HL-60 (cell line): ENCODE measurements around the gene MYO7A.

Experiments
- DNase-seq, 2 experiments: peaks; one replicate each; pipeline ENCODE4 v3.0.0-alpha.2; 2010 to 2020; ENCODE audit warnings: low read depth in 1 of 2, low spot score in 1 of 2
- H3K27ac ChIP-seq: fragments of 250-450 bp; sonication (Bioruptor Pico); replicated peaks from 2 replicates; pipeline ENCODE4 v1.5.1; 2020; ENCODE audit warnings: mild to moderate bottlenecking, moderate library complexity
- H3K27me3 ChIP-seq: fragments of 250-450 bp; sonication (Bioruptor Pico); 2 replicates; pipeline ENCODE4 v1.5.1; 2021; ENCODE audit warnings: mild to moderate bottlenecking, moderate library complexity; ENCODE audit not compliant: insufficient read depth, poor library complexity, severe bottlenecking
- H3K4me3 ChIP-seq: replicated peaks from 2 replicates; pipeline ENCODE4 v1.5.1; 2011; ENCODE audit warnings: mild to moderate bottlenecking, control low read depth, low read length; ENCODE audit not compliant: insufficient read depth
- GABPA ChIP-seq: IDR thresholded peaks from 2 replicates; pipeline ENCODE4 v1.6.1; 2012; ENCODE audit warnings: low read depth
- POLR2AphosphoS5 ChIP-seq: IDR thresholded peaks from 2 replicates; pipeline ENCODE4 v1.6.1; 2012; ENCODE audit warnings: low read depth
- SPI1 ChIP-seq: IDR thresholded peaks from 2 replicates; pipeline ENCODE4 v1.6.1; 2012; ENCODE audit warnings: low read depth, mild to moderate bottlenecking, borderline replicate concordance
- TF ChIP-seq, protein P1 (sequence below): IDR thresholded peaks from one replicate; pipeline ENCODE4 v1.5.1; 2011; ENCODE audit warnings: low read length, control low read depth, inconsistent platforms; ENCODE audit not compliant: insufficient read depth
- TF ChIP-seq, protein P2 (sequence below): IDR thresholded peaks from 2 replicates; pipeline ENCODE4 v1.6.1; 2012; ENCODE audit warnings: low read depth; ENCODE audit not compliant: insufficient replicate concordance

The MYO7A gene

DNA sequence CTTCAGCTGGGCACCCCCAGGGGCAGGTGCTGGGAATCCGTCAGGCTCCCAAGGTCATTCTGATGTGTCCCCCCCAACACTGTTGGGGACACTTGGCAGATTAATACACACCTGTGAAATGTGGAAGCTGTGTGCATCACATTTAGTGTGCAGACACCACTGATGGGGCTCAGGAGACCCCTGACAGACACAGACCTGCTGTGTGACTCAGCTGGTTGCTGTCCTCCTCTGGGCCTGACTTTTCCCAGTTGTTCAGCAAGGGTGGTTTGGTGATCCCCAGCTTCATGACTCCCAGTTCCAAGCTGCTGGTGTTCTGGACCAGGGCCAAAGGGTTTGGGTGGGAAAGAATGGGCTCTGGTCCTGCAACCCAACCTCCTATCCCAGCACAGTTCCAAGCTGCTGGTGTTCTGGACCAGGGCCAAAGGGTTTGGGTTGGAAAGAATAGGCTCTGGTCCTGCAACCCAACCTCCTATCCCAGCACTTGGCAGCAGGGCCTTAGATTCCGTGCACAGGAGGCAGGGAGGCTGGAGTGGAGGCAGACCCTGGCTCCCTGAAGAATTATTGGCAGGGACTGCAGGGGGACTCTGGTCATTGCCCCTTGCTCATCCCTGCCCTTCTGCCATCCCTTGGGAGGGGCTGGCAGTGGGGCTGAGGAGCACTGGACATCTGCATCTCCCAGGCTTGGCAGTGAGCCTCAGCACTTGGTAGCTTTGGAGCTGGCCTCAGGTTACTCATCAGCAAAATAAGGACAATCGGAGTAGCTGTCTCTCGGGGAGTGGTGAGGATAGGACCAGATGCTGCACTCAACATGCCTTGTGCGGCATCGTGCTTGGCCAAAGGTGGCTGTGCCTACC, 33.8 kb upstream of the MYO7A start:
- DNase-seq = no peak
- TF ChIP-seq GABPA (no peak), POLR2AphosphoS5 (no peak), SPI1 (no peak)
- TF ChIP-seq, protein P1, sequence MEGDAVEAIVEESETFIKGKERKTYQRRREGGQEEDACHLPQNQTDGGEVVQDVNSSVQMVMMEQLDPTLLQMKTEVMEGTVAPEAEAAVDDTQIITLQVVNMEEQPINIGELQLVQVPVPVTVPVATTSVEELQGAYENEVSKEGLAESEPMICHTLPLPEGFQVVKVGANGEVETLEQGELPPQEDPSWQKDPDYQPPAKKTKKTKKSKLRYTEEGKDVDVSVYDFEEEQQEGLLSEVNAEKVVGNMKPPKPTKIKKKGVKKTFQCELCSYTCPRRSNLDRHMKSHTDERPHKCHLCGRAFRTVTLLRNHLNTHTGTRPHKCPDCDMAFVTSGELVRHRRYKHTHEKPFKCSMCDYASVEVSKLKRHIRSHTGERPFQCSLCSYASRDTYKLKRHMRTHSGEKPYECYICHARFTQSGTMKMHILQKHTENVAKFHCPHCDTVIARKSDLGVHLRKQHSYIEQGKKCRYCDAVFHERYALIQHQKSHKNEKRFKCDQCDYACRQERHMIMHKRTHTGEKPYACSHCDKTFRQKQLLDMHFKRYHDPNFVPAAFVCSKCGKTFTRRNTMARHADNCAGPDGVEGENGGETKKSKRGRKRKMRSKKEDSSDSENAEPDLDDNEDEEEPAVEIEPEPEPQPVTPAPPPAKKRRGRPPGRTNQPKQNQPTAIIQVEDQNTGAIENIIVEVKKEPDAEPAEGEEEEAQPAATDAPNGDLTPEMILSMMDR = no peak
- TF ChIP-seq, protein P2, sequence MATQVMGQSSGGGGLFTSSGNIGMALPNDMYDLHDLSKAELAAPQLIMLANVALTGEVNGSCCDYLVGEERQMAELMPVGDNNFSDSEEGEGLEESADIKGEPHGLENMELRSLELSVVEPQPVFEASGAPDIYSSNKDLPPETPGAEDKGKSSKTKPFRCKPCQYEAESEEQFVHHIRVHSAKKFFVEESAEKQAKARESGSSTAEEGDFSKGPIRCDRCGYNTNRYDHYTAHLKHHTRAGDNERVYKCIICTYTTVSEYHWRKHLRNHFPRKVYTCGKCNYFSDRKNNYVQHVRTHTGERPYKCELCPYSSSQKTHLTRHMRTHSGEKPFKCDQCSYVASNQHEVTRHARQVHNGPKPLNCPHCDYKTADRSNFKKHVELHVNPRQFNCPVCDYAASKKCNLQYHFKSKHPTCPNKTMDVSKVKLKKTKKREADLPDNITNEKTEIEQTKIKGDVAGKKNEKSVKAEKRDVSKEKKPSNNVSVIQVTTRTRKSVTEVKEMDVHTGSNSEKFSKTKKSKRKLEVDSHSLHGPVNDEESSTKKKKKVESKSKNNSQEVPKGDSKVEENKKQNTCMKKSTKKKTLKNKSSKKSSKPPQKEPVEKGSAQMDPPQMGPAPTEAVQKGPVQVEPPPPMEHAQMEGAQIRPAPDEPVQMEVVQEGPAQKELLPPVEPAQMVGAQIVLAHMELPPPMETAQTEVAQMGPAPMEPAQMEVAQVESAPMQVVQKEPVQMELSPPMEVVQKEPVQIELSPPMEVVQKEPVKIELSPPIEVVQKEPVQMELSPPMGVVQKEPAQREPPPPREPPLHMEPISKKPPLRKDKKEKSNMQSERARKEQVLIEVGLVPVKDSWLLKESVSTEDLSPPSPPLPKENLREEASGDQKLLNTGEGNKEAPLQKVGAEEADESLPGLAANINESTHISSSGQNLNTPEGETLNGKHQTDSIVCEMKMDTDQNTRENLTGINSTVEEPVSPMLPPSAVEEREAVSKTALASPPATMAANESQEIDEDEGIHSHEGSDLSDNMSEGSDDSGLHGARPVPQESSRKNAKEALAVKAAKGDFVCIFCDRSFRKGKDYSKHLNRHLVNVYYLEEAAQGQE = no peak

DNA sequence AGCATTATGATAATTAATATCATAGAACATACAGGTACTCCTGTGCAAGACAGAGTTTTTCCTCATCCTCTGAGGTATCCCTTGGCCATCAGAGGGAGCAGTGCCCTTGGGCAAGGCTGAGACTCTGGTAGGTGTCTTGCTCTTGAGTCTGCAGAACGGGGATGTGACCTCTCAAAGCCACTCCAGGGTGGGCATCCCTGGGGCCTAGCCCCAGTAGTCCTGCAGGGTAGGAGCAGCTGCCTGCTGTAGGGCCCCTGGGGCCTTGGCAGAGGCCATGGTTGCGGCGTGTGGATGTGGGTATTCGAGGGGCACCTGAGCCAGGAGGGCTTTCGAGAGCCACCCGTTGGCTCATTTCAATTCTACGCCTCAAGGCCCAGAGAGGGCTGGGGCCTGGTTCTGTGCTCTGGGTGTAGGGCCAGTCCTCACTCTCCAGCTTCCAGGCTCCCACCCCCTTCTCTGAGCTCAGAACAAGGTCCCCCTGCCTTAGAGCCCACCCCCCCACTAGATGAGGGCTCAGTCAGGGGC, 33.1 kb upstream of the MYO7A start:
- TF ChIP-seq GABPA (no peak), SPI1 (no peak), POLR2AphosphoS5 (no peak)
- TF ChIP-seq, protein P1 = no peak
- TF ChIP-seq, protein P2 = no peak
- Histone ChIP-seq H3K4me3 (no peak overlapping the region), H3K27ac (no peak overlapping the region), H3K27me3 (no peaks in the 10 kb centered on the region)
- DNase-seq = no peak

More for the DNA sequence above, 33.8 kb upstream of the MYO7A start:
- no peak overlapping the region for H3K4me3 ChIP-seq
- H3K27ac ChIP-seq = no peak overlapping the region
- H3K27me3 ChIP-seq = no peaks in the 10 kb centered on the region

DNA sequence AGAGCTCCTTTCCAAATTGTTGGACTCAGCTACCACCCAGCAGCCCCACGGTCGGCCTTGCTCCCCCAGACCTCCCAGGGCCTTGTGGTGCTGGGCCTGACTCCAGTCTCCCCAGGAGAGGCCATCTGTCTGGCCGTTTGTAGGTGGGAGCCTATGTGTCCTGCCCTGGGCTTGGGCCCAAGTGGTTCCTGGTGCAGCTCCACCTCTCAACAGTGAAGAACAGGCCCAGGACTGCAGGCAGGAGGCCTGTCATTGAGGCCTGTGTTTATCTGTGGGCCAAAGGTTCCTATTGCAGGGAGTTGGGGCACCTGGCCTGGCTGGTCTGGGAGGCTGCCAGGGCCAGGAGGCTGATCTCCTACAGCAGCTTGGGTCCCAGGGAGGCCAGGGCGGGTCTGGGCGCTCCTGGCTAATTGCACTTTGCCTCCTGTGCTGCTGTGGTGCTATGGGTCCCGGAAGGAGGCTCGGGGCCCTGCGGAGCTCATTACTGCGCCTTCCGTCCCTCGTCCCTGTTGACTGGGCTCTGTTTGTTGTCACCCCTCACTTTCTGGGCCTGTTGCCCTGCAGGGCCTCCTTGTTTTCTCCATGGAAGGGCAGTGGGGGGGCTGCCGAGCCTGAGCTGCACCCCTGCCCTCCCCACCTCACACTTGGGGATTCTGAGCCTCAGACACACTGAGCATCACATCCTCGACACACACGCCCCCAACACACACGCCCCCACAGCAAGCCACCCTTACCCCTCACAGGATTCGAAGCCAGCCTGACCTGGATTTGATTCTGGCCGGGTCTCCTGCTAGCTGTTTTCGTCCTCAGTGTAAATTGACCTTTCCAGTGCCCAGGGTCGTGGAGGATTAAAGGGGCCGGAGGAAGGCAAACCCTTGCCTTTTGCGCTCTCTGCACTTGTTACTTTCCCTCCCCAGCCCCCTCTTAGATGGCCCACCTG, 32.2 kb upstream of the MYO7A start:
- Histone ChIP-seq H3K27me3 (no peaks in the 10 kb centered on the region), H3K4me3 (no peak overlapping the region), H3K27ac (no peak overlapping the region)
- TF ChIP-seq, protein P1 = no peak
- TF ChIP-seq SPI1 (no peak), GABPA (no peak), POLR2AphosphoS5 (no peak)
- DNase-seq = no peak
